Naive thymus-derived CD8-positive, alpha-beta T cell (primary cell): ENCODE measurements around the gene CAMK2B. TPM values are rescaled to one million over a fixed set of nuclear protein-coding genes. Genes with fewer than 3 reads are reported as not detected.
"Not testable (repeated sequence)": the region's sequence is repeated elsewhere in the genome, so short reads cannot be mapped to it uniquely, and the experiment has no call there.

Experiments used
- ATAC-seq, 2 donors: fragments of 150-1000 bp; cut with Tn5 transposase in 1 of 2; sonication (Bioruptor Pico), chemical (Tn5 transposase) in 1 of 2; 1 replicate in 1 of 2; 2 replicates in 1 of 2; pipeline ENCODE4 v1.10.0; 2021; ENCODE audit warnings: mild to moderate bottlenecking in 2 of 2, moderate library complexity in 2 of 2
- POLR2A ChIA-PET: fragments of 350-600 bp; sonication (Branson Sonifier 250); formaldehyde crosslinking; loops from one replicate; lab custom pipeline; 2021; ENCODE audit warnings: antibody characterized with exemption; lab: Charles Lee
- DNase-seq, 10 donors: peaks; one replicate each; pipeline versions ENCODE4 v3.0.0 to v3.0.0-alpha.2; 2020 to 2022
- H3K27ac Mint-ChIP-seq, 10 donors: one replicate each; pipeline ENCODE4 v1.8.0; 2020 to 2022; ENCODE audit warnings: mild to moderate bottlenecking in 10 of 10, mixed read lengths in 10 of 10, moderate library complexity in 4 of 10, inconsistent platforms in 1 of 10
- H3K27me3 Mint-ChIP-seq, 5 donors: one replicate each; pipeline ENCODE4 v1.8.0; 2021 to 2022; ENCODE audit warnings: mixed read lengths in 5 of 5
- H3K36me3 Mint-ChIP-seq, 3 donors: one replicate each; pipeline ENCODE4 v1.8.0; 2020 to 2022; ENCODE audit warnings: mixed read lengths in 3 of 3, mild to moderate bottlenecking in 2 of 3, inconsistent platforms in 1 of 3
- H3K4me1 Mint-ChIP-seq, 4 donors: one replicate each; pipeline ENCODE4 v1.8.0; 2021 to 2022; ENCODE audit warnings: mixed read lengths in 4 of 4
- H3K4me3 Mint-ChIP-seq, 10 donors: one replicate each; pipeline ENCODE4 v1.8.0; 2020 to 2022; ENCODE audit warnings: mild to moderate bottlenecking in 10 of 10, mixed read lengths in 10 of 10, moderate library complexity in 6 of 10, inconsistent platforms in 1 of 10
- H3K9me3 Mint-ChIP-seq, 9 donors: one replicate each; pipeline ENCODE4 v1.8.0; 2020 to 2022; ENCODE audit warnings: mixed read lengths in 9 of 9, mild to moderate bottlenecking in 3 of 9, inconsistent platforms in 1 of 9, moderate library complexity in 1 of 9
- polyA plus RNA-seq, 3 donors: library from polyadenylated mRNA; unstranded; fragments of 300-500 nt; fragmentation: Illumina TruSeq; gene quantifications; one replicate each; pipeline ENCODE4 v1.2.3, GENCODE V29; 2021
- total RNA-seq, 8 experiments: library from RNA in 2 of 8; stranded (reverse) in 2 of 8; gene quantifications; one replicate each; pipeline ENCODE4 v1.2.3 and lab custom pipeline; 2021 to 2026

The CAMK2B gene
- total and polyA plus RNA-seq, 5 experiments from 2014 or later: not detected

GRCh38 chr7:44174694-44174948 is 150.8 kb downstream of the CAMK2B start:
- POLR2A ChIA-PET, ATAC-seq, DNase-seq, H3K36me3 Mint-ChIP-seq, H3K27ac Mint-ChIP-seq, H3K4me1 Mint-ChIP-seq: not testable (repeated sequence)
- peaks cover 0 to 17% (median 10%) of the 10 kb centered on the region in 5 donors for H3K27me3 Mint-ChIP-seq
- peak overlapping the region in 1 of 10 donors; percentile 12 for H3K4me3 Mint-ChIP-seq
- H3K9me3 Mint-ChIP-seq: peaks cover 0 to 12% (median 0%) of the 10 kb centered on the region in 9 donors

DNA sequence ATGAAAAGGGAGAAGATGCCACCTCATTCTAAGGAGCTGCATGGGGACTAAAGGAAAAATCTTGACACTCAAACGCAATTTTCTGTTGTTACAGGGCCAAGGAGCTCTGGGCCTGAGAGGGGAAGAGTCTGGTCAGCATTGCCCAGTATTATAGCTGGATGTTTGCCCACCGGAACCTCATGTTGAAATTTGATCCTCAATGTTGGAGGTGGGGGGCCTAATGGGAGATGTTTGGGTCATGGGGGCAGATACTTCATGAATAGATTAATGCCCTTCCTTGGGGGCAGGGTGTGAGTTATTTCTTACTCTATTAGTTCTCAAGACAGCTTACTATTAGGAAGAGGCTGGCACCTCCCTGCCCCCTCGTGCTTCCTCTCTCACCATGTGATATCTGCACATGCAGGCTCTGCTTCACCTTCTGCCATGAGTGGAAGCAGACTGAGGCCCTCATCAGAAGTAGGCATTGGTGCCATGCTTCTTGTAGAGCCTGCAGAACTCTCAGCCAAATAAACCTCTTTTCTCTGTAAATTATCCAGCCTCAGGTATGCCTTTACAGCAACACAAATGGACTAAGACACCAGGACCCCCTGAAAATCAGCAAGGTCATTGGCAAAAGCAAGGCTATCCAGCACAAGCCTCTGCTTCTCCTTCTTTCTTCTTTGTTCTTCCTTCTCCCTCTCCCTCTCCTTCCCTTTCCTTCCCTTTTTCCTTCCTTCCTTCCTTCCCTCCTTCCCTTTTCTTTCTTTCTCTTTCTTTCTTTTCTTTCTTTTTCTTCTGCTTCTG is 151.3 kb downstream of the CAMK2B start:
- Mint-ChIP-seq H3K9me3 (peaks cover 0 to 12% (median 0%) of the 10 kb centered on the region in 9 donors), H3K27me3 (peaks cover 0 to 14% (median 9%) of the 10 kb centered on the region in 5 donors), H3K27ac (peak overlapping the region in 2 of 10 donors; percentile 9 to 25), H3K36me3 (peaks cover 0 to 4% (median 0%) of the 10 kb centered on the region in 3 donors), H3K4me1 (no peaks in the 10 kb centered on the region), H3K4me3 (no peak overlapping the region)
- no peak for DNase-seq
- no peak for ATAC-seq
- POLR2A ChIA-PET: no interaction called here

DNA sequence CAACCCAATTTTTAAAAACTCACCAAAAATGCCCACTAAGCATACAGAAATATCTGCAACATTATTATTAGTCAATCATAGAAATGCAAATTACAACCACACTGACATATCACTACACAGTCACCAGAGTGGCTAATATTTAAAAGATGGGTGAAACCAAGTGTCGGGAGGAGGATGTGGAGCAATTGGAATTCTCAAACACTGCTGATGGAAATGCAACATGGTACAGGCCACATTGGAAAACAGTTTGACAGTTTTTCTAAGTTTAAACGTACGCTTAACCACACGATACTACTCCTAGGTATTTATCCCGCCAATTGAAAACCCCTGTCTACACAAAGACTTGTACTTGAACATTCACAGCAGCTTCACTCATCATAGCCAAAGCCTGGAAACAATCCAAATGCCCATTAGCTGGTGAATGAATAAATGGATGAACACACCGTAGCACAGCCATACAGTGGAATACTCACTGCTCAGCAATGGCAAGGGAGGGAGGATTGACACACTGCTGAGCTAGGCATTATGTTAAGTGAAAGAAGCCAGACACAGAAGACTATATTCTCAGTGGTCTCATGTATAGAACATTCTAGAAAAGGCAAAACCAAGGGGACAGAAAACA is 152.5 kb downstream of the CAMK2B start:
- Mint-ChIP-seq H3K27me3 (peaks cover 0 to 11% (median 7%) of the 10 kb centered on the region in 5 donors), H3K4me1 (peaks cover 0 to 4% (median 2%) of the 10 kb centered on the region in 4 donors), H3K36me3 (peaks cover 0 to 4% (median 0%) of the 10 kb centered on the region in 3 donors), H3K9me3 (peaks cover 0 to 12% (median 0%) of the 10 kb centered on the region in 9 donors), H3K27ac (no peak overlapping the region), H3K4me3 (no peak overlapping the region)
- ATAC-seq: no peak
- POLR2A ChIA-PET: no interaction called here
- DNase-seq: no peak

DNA sequence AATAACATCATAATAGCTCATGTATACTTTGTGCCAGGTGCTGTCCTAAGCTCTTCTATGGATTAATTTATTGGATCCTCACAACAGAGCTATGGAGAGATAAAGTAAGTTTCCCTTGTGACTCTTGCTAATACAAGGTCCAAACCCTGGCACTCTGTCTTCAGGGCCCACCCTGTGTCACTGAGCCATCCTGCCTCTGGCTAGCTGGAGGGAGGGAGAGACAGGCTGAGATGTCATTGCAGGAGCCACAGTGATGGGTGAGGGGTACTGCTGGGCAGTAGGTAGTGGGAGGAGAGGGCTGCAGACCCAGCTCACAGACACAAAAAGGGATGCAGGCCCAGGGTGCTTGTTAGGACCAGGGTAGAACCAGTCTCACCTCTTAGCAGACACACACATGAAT is 153.0 kb downstream of the CAMK2B start:
- H3K4me1 Mint-ChIP-seq: peaks cover 0 to 9% (median 6%) of the 10 kb centered on the region in 4 donors

GRCh38 chr7:44171901-44172300 is 153.5 kb downstream of the CAMK2B start:
- POLR2A ChIA-PET, ATAC-seq, H3K27me3 Mint-ChIP-seq, H3K4me3 Mint-ChIP-seq, DNase-seq, H3K36me3 Mint-ChIP-seq, H3K27ac Mint-ChIP-seq, H3K4me1 Mint-ChIP-seq: not testable (repeated sequence)
- H3K9me3 Mint-ChIP-seq: peaks cover 0 to 12% (median 0%) of the 10 kb centered on the region in 9 donors

More for the DNA sequence above, 153.0 kb downstream of the CAMK2B start:
- Mint-ChIP-seq H3K4me3 (no peak overlapping the region), H3K27ac (no peak overlapping the region), H3K9me3 (peaks cover 0 to 12% (median 0%) of the 10 kb centered on the region in 9 donors), H3K36me3 (peaks cover 0 to 4% (median 0%) of the 10 kb centered on the region in 3 donors), H3K27me3 (peaks cover 0 to 11% (median 5%) of the 10 kb centered on the region in 5 donors)
- ATAC-seq (no peak), DNase-seq (no peak)
- POLR2A ChIA-PET: no interaction called here

- H3K9me3 Mint-ChIP-seq: peaks cover 0 to 8% (median 0%) of the 10 kb centered on the region in 9 donors
- no peak for ATAC-seq
- no peak overlapping the region for H3K4me3 Mint-ChIP-seq
Observed at GRCh38 chr7:44167920-44168319, 157.5 kb downstream of the CAMK2B start.

More at GRCh38 chr7:44167920-44168319, 157.5 kb downstream of the CAMK2B start:
- Mint-ChIP-seq H3K4me1 (peaks cover 0 to 9% (median 6%) of the 10 kb centered on the region in 4 donors), H3K27ac (no peak overlapping the region), H3K36me3 (peaks cover 0 to 5% (median 4%) of the 10 kb centered on the region in 3 donors), H3K27me3 (peaks cover 0 to 3% (median 0%) of the 10 kb centered on the region in 5 donors)
- DNase-seq: no peak
- POLR2A ChIA-PET: no interaction called here

Other genes with a start within 250 kb of the CAMK2B start
- 100 to 1,000 TPM in 1 of 2 experiments, 10 to 100 TPM in 1; 96.4 to 106 TPM for gene POLM, start 243.1 kb downstream of the CAMK2B start, total RNA-seq
- gene POLM, start 243.1 kb downstream of the CAMK2B start, polyA plus RNA-seq: 10 to 100 TPM; 11.1 to 24.8 (median 15.0) TPM
- gene AEBP1, start 221.2 kb downstream of the CAMK2B start, total RNA-seq: 10 to 100 TPM; 37.1 to 38.5 TPM
- 10 to 100 TPM in 1 of 3 donors, 1 to 10 TPM in 2; 2.4 to 10.4 (median 4.2) TPM for gene AEBP1, start 221.2 kb downstream of the CAMK2B start, polyA plus RNA-seq
- gene POLD2, start 202.0 kb downstream of the CAMK2B start, total RNA-seq: 10 to 100 TPM; 70.5 to 72.4 TPM
- gene POLD2, start 202.0 kb downstream of the CAMK2B start, polyA plus RNA-seq: 100 to 1,000 TPM in 1 of 3 donors, 10 to 100 TPM in 2; 64.3 to 102 (median 89.4) TPM
- gene MYL7, start 184.3 kb downstream of the CAMK2B start, total RNA-seq: not detected
- not detected for gene MYL7, start 184.3 kb downstream of the CAMK2B start, polyA plus RNA-seq
- gene GCK, start 136.2 kb downstream of the CAMK2B start, total RNA-seq: 1 to 10 TPM in 1 of 2 experiments, under 1 TPM in 1; 0.58 to 1.2 TPM
- 1 to 10 TPM in 2 of 3 donors, under 1 TPM in 1; 0.62 to 4.8 (median 1.2) TPM for gene GCK, start 136.2 kb downstream of the CAMK2B start, polyA plus RNA-seq
- 10 to 100 TPM; 64.8 to 66.7 TPM for gene YKT6, start 124.6 kb downstream of the CAMK2B start, total RNA-seq
- 10 to 100 TPM; 31.6 to 37.0 (median 34.2) TPM for gene YKT6, start 124.6 kb downstream of the CAMK2B start, polyA plus RNA-seq
- 100 to 1,000 TPM; 111 to 118 TPM for gene NUDCD3, start 165.1 kb upstream of the CAMK2B start, total RNA-seq
- gene NUDCD3, start 165.1 kb upstream of the CAMK2B start, polyA plus RNA-seq: 10 to 100 TPM; 54.6 to 69.4 (median 59.6) TPM
- gene NPC1L1, start 215.7 kb upstream of the CAMK2B start, total RNA-seq: under 1 TPM; 0.13 to 0.16 TPM
- not detected for gene NPC1L1, start 215.7 kb upstream of the CAMK2B start, polyA plus RNA-seq
- gene DDX56, start 248.3 kb upstream of the CAMK2B start, total RNA-seq: 100 to 1,000 TPM; 123 to 129 TPM
- gene DDX56, start 248.3 kb upstream of the CAMK2B start, polyA plus RNA-seq: 10 to 100 TPM; 25.3 to 48.2 (median 41.1) TPM